Right lobe of liver (tissue), 4 donors: ENCODE results near the gene FOXP1.

Source experiments
- CTCF ChIP-seq, 4 donors: fragments of 200-600 bp in 3 of 4; fragments of 450-650 bp in 1 of 4; IDR thresholded peaks; one replicate each; pipeline versions ENCODE4 v1.5.1 to v1.8.0; 2016 to 2022; ENCODE audit warnings: antibody characterized with exemption in 4 of 4, mild to moderate bottlenecking in 2 of 4
- POLR2A ChIP-seq: fragments of 450-650 bp; IDR thresholded peaks from one replicate; pipeline ENCODE4 v1.6.1; 2017; ENCODE audit warnings: antibody characterized with exemption, mild to moderate bottlenecking
- donor health status: DM: no; HTN: no; CAD: no.
- donor health status: DM: no; HTN: no; CAD: no.
- donor health status: DM: no; HTN: yes; CAD: no.

- no peak for TF ChIP-seq CTCF (IDR thresholded peaks at IDR 0.05)
- no peak for TF ChIP-seq POLR2A
Observed at GRCh38 chr3:71035886-71036285, 547.6 kb downstream of the FOXP1 start.
